GM10266 (cell line): ENCODE results near the gene NPAS3.

Source experiments
- DNase-seq: peaks from one replicate; pipeline ENCODE4 v3.0.0; 2012; ENCODE audit errors: extremely low spot score
- CTCF ChIP-seq: IDR thresholded peaks from 2 replicates; pipeline ENCODE4 v1.5.1; 2012; ENCODE audit warnings: mild to moderate bottlenecking, low read depth; ENCODE audit not compliant: control insufficient read depth, insufficient read depth; ENCODE audit errors: missing control alignments

The NPAS3 gene

DNA sequence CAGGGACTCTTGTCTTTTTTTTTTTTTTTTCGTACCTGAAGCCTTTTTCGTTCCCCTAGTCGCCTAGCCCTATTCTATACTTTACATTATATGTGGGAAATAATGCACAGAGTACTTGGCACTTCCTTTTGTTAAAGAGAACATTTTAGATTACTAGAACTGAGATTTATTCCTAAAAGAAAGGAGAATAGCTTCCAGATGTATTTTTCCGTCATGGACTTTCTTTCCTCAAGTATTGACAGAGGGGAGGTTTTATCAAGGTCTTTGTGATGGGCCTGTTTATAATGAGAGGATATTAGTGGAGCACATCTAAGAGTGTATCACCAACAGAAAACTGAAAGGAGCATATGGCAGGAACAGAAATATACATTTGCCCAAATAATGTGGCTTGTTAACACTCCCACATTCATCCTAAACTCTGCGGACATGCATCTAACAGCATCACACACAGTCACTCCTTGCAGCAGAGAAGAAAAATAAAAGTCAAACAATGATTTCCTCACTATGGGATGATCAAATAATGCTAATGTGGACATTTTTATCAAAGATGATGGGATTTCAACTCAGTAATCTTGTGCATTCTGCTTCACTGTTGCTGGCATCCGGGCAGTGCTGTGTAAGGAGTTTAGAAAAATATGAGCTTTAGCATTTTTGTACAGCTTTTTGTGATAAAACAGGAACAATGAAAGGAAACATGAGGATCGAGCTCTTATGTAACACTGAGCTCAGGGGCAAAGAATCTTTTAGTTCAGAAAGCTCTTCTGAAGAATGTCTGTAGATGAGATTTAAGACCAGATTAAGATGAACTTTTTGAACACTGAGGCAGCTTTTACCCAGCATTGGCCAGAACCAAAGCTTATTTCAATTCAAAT lies 829.1 kb downstream of the NPAS3 start:
- no peak for DNase-seq
- no peak for TF ChIP-seq CTCF

- no peak for TF ChIP-seq CTCF
- no peak for DNase-seq
Observed at GRCh38 chr14:33768458-33768830, 829.8 kb downstream of the NPAS3 start.

- no peak for DNase-seq
Observed at GRCh38 chr14:33773205-33774030, 834.7 kb downstream of the NPAS3 start.

DNA sequence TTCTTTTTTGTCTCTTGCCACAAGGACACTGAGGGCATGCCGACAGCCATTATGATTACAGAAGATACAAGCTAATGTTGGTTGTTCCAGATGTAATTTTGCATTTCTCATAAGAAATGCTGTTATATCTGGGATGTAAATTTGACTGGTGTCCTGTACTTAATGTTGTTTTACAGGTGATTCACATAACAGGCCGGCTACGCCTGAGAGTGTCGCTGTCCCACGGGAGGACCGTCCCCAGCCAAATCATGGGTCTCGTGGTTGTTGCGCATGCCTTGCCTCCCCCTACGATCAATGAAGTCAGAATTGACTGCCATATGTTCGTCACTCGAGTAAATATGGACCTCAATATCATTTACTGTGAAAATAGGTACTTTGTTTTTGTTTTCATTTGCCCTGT lies 835.5 kb downstream of the NPAS3 start:
- no peak for DNase-seq
- TF ChIP-seq CTCF: no peak

More at GRCh38 chr14:33773205-33774030, 834.7 kb downstream of the NPAS3 start:
- TF ChIP-seq CTCF: no peak

DNA sequence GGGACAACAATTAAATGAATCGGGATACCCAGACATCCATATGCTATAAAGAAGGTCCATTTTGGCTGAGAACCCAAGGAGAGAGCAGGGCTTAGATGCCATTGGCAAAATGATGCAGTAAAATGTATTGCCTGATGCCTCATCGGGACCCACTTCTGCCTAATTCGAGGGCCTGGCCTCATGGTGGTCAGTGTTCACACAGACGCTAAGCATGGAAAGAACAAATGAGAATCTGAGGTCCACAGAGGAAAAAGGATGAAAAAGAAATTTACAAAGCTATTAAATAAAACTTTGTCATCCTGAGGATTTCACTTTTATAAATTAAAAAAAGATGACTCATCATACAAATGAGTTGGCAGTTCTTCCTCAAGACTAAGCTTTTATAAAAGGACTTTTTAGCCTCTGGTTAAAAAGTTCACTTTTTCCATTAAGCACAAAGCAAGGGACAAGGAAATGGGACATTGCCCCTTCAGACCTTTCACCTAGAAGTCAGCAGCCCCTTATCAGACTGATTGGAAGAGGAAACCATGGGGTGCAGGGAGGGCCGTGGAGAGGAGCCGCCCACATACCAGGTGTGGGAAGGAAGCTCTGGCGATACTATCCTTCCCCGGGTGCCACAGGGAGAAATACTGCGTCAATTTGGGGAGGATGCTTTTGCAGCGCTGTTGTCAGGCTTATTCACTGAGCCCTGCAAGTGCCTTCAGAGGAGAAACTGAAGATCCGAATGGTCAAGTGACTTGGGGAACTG lies 836.2 kb downstream of the NPAS3 start:
- TF ChIP-seq CTCF: no peak
- no peak for DNase-seq

DNA sequence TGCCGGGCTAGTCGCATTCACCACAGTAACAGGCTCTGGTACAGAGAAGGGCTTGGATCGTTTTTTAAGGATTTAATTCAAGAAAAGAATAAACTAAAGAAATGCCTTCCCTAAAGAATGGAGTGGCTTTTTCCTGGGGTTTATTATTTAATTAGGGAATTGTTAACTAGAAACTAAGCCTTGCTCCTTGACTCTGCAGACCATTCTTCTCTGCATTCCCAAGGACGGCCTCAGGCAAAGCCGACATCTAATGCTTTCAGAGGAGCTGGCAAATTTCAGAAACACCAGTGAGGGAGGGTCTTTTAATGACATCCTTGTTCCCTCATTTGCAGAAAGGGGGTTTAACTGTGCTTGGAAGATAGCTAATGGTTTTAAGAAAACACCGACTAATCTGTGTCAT lies 838.2 kb downstream of the NPAS3 start:
- DNase-seq: no peak
- no peak for TF ChIP-seq CTCF
